HUES6 (cell line): ENCODE measurements around the gene PAQR4.

ENCODE experiments used
- H3K27ac ChIP-seq: 2 replicates; pipeline ENCODE4 v1.7.0; 2013; ENCODE audit warnings: low read depth, mild to moderate bottlenecking, low read length, inconsistent platforms
- H3K27me3 ChIP-seq: 2 replicates; pipeline ENCODE4 v1.6.1; 2013; ENCODE audit warnings: low read length; ENCODE audit not compliant: control insufficient read depth, insufficient read depth
- H3K36me3 ChIP-seq: 2 replicates; pipeline ENCODE4 v1.6.1; 2013; ENCODE audit warnings: low read length; ENCODE audit not compliant: control insufficient read depth, insufficient read depth
- H3K4me1 ChIP-seq: 2 replicates; pipeline ENCODE4 v1.6.1; 2013; ENCODE audit warnings: low read length; ENCODE audit not compliant: control insufficient read depth, insufficient read depth
- H3K4me3 ChIP-seq: 2 replicates; pipeline ENCODE4 v1.5.1; 2013; ENCODE audit warnings: low read depth, low read length
- H3K9ac ChIP-seq: one replicate; pipeline ENCODE4 v1.6.1; 2013; ENCODE audit warnings: mild to moderate bottlenecking, low read length
- H3K9me3 ChIP-seq: 2 replicates; pipeline ENCODE4 v1.6.1; 2013; ENCODE audit warnings: low read depth, low read length; ENCODE audit not compliant: control insufficient read depth, insufficient read depth

Gene PAQR4

GRCh38 chr16:2983706-2984136, 14.6 kb downstream of the PAQR4 start:
- Histone ChIP-seq H3K9ac (no peak overlapping the region), H3K27me3 (no peaks in the 10 kb centered on the region), H3K4me1 (peaks cover 46% of the 10 kb centered on the region), H3K9me3 (no peaks in the 10 kb centered on the region), H3K4me3 (no peak overlapping the region; the same call in 1 of the 2 replicates), H3K36me3 (no peaks in the 10 kb centered on the region), H3K27ac (no peak overlapping the region)

- Histone ChIP-seq H3K9ac (no peak overlapping the region), H3K27ac (no peak overlapping the region), H3K4me1 (peaks cover 56% of the 10 kb centered on the region), H3K4me3 (no peak overlapping the region), H3K36me3 (no peaks in the 10 kb centered on the region), H3K9me3 (no peaks in the 10 kb centered on the region), H3K27me3 (no peaks in the 10 kb centered on the region)
Measured at GRCh38 chr16:2985462-2985861, 16.3 kb downstream of the PAQR4 start.

- H3K4me1 ChIP-seq: peaks cover 59% of the 10 kb centered on the region
- no peaks in the 10 kb centered on the region for H3K9me3 ChIP-seq
- H3K9ac ChIP-seq: no peak overlapping the region
- H3K36me3 ChIP-seq: no peaks in the 10 kb centered on the region
- H3K27ac ChIP-seq: no peak overlapping the region
- H3K27me3 ChIP-seq: no peaks in the 10 kb centered on the region
- no peak overlapping the region for H3K4me3 ChIP-seq
Measured at GRCh38 chr16:2985893-2986355, 16.8 kb downstream of the PAQR4 start.

GRCh38 chr16:2986623-2987188, 17.6 kb downstream of the PAQR4 start:
- Histone ChIP-seq H3K27ac (no peak overlapping the region), H3K4me1 (peaks cover 56% of the 10 kb centered on the region), H3K27me3 (no peaks in the 10 kb centered on the region), H3K36me3 (no peaks in the 10 kb centered on the region), H3K9me3 (no peaks in the 10 kb centered on the region), H3K4me3 (no peak overlapping the region), H3K9ac (no peak overlapping the region)

GRCh38 chr16:2987286-2987685, 18.1 kb downstream of the PAQR4 start:
- Histone ChIP-seq H3K27me3 (no peaks in the 10 kb centered on the region), H3K4me3 (no peak overlapping the region), H3K27ac (no peak overlapping the region), H3K9ac (no peak overlapping the region), H3K9me3 (no peaks in the 10 kb centered on the region), H3K36me3 (no peaks in the 10 kb centered on the region), H3K4me1 (peaks cover 51% of the 10 kb centered on the region)

- H3K4me3 ChIP-seq: no peak overlapping the region
- H3K9ac ChIP-seq: no peak overlapping the region
- peaks cover 47% of the 10 kb centered on the region for H3K4me1 ChIP-seq
- H3K27ac ChIP-seq: no peak overlapping the region
- H3K36me3 ChIP-seq: no peaks in the 10 kb centered on the region
- H3K27me3 ChIP-seq: no peaks in the 10 kb centered on the region
- no peaks in the 10 kb centered on the region for H3K9me3 ChIP-seq
Measured at GRCh38 chr16:2987833-2988232, 18.7 kb downstream of the PAQR4 start.

- H3K9me3 ChIP-seq: no peaks in the 10 kb centered on the region
- no peaks in the 10 kb centered on the region for H3K27me3 ChIP-seq
- H3K9ac ChIP-seq: no peak overlapping the region
- no peaks in the 10 kb centered on the region for H3K36me3 ChIP-seq
- no peak overlapping the region for H3K27ac ChIP-seq
- H3K4me3 ChIP-seq: no peak overlapping the region
- peaks cover 43% of the 10 kb centered on the region for H3K4me1 ChIP-seq
Measured at GRCh38 chr16:2988590-2989099, 19.5 kb downstream of the PAQR4 start.

- H3K9ac ChIP-seq: no peak overlapping the region
Measured at GRCh38 chr16:2990891-2991290, 21.7 kb downstream of the PAQR4 start.

GRCh38 chr16:2991566-2992261, 22.6 kb downstream of the PAQR4 start:
- H3K36me3 ChIP-seq: no peaks in the 10 kb centered on the region
- H3K4me1 ChIP-seq: peaks cover 42% of the 10 kb centered on the region
- no peaks in the 10 kb centered on the region for H3K27me3 ChIP-seq
- no peaks in the 10 kb centered on the region for H3K9me3 ChIP-seq
- no peak overlapping the region for H3K9ac ChIP-seq
- H3K4me3 ChIP-seq: no peak overlapping the region
- H3K27ac ChIP-seq: no peak overlapping the region

More at GRCh38 chr16:2990891-2991290, 21.7 kb downstream of the PAQR4 start:
- H3K27me3 ChIP-seq: no peaks in the 10 kb centered on the region
- H3K36me3 ChIP-seq: no peaks in the 10 kb centered on the region
- H3K4me3 ChIP-seq: no peak overlapping the region
- H3K9me3 ChIP-seq: no peaks in the 10 kb centered on the region
- H3K27ac ChIP-seq: no peak overlapping the region
- H3K4me1 ChIP-seq: peaks cover 40% of the 10 kb centered on the region

- Histone ChIP-seq H3K9me3 (no peaks in the 10 kb centered on the region), H3K27ac (no peak overlapping the region), H3K4me1 (peaks cover 43% of the 10 kb centered on the region), H3K36me3 (no peaks in the 10 kb centered on the region), H3K9ac (no peak overlapping the region), H3K27me3 (no peaks in the 10 kb centered on the region), H3K4me3 (no peak overlapping the region)
Measured at GRCh38 chr16:2992383-2993081, 23.4 kb downstream of the PAQR4 start.

- no peak overlapping the region for H3K9ac ChIP-seq
- H3K36me3 ChIP-seq: no peaks in the 10 kb centered on the region
- H3K4me3 ChIP-seq: no peak overlapping the region
- no peaks in the 10 kb centered on the region for H3K9me3 ChIP-seq
- H3K27ac ChIP-seq: no peak overlapping the region
- no peaks in the 10 kb centered on the region for H3K27me3 ChIP-seq
- peaks cover 12% of the 10 kb centered on the region for H3K4me1 ChIP-seq
Measured at GRCh38 chr16:2996298-2996697, 27.1 kb downstream of the PAQR4 start.
